ENCODE measurements around the gene PTGER3.

Gene PTGER3

GRCh38 chr1:71054791-71055190 is 7.2 kb upstream of the PTGER3 start:
- no peak overlapping the region for H3K27ac ChIP-seq (ENCODE audit: low read length, poor library complexity, severe bottlenecking)
- no peak overlapping the region for H3K18ac ChIP-seq (ENCODE audit: low read depth in 1 of 2, low read length in 2 of 2)
- H2AK5ac ChIP-seq (ENCODE audit: low read length, severe bottlenecking), result no peak overlapping the region
- H3K14ac ChIP-seq (ENCODE audit: low read length in 2 of 2), result no peak overlapping the region
- H3K27me3 ChIP-seq (ENCODE audit: control insufficient read depth in 1 of 2, insufficient read depth in 1 of 2, low read length in 2 of 2), result no peaks in the 10 kb centered on the region
- DNase-seq, result no peak
- H3K4me2 ChIP-seq (ENCODE audit: low read length, poor library complexity, severe bottlenecking), result no peak overlapping the region
- H4K8ac ChIP-seq (ENCODE audit: low read length), result no peak overlapping the region
- WGBS, result 100% methylated on average over 5 of the region's 6 CpGs
- no peak overlapping the region for H3K9ac ChIP-seq (ENCODE audit: low read length)
- no peak overlapping the region for H2AFZ ChIP-seq (ENCODE audit: low read depth, low read length)
- no peaks in the 10 kb centered on the region for H3K9me3 ChIP-seq (ENCODE audit: control insufficient read depth, low read length)
- no peak overlapping the region for H3K4ac ChIP-seq (ENCODE audit: low read depth in 1 of 2, low read length in 2 of 2)
- H2BK5ac ChIP-seq (ENCODE audit: low read depth, low read length, poor library complexity, severe bottlenecking), result no peak overlapping the region
- no peaks in the 10 kb centered on the region for H3K79me1 ChIP-seq (replicated peaks; ENCODE audit: low read length, poor library complexity, severe bottlenecking)
- no peak overlapping the region for H4K91ac ChIP-seq (ENCODE audit: low read length)
- H3K36me3 ChIP-seq (ENCODE audit: control insufficient read depth in 1 of 2, insufficient read depth in 2 of 2, low read depth in 1 of 2, low read length in 2 of 2), result peaks cover 10 to 29% of the 10 kb centered on the region in 2 experiments
- H3K4me3 ChIP-seq (ENCODE audit: insufficient read depth in 1 of 2, low read depth in 1 of 2, low read length in 2 of 2), result no peak overlapping the region
- H2BK15ac ChIP-seq (ENCODE audit: low read depth, poor library complexity, severe bottlenecking), result no peak overlapping the region
- no peak overlapping the region for H2BK120ac ChIP-seq (ENCODE audit: low read depth, low read length)
- no peaks in the 10 kb centered on the region for H3K4me1 ChIP-seq (ENCODE audit: control insufficient read depth, insufficient read depth, low read depth, low read length)
- H3K23ac ChIP-seq (ENCODE audit: low read length in 2 of 2), result no peak overlapping the region
- no peak overlapping the region for H2BK12ac ChIP-seq (ENCODE audit: low read length in 2 of 2)

- H3K4me3 ChIP-seq (ENCODE audit: insufficient read depth in 1 of 2, low read depth in 1 of 2, low read length in 2 of 2), result no peak overlapping the region
- H2BK5ac ChIP-seq (ENCODE audit: low read depth, low read length, poor library complexity, severe bottlenecking), result no peak overlapping the region
- no peak overlapping the region for H2BK120ac ChIP-seq (ENCODE audit: low read depth, low read length)
- H3K9me3 ChIP-seq (ENCODE audit: control insufficient read depth, low read length), result no peaks in the 10 kb centered on the region
- peaks cover 8 to 26% of the 10 kb centered on the region in 2 experiments for H3K36me3 ChIP-seq (ENCODE audit: control insufficient read depth in 1 of 2, insufficient read depth in 2 of 2, low read depth in 1 of 2, low read length in 2 of 2)
- H2BK12ac ChIP-seq (ENCODE audit: low read length in 2 of 2), result no peak overlapping the region
- H3K79me1 ChIP-seq (replicated peaks; ENCODE audit: low read length, poor library complexity, severe bottlenecking), result no peaks in the 10 kb centered on the region
- no peak overlapping the region for H4K91ac ChIP-seq (ENCODE audit: low read length)
- H3K4me2 ChIP-seq (ENCODE audit: low read length, poor library complexity, severe bottlenecking), result no peak overlapping the region
- H3K14ac ChIP-seq (ENCODE audit: low read length in 2 of 2), result no peak overlapping the region
- H4K8ac ChIP-seq (ENCODE audit: low read length), result no peak overlapping the region
- H3K18ac ChIP-seq (ENCODE audit: low read depth in 1 of 2, low read length in 2 of 2), result no peak overlapping the region
- H2BK15ac ChIP-seq (ENCODE audit: low read depth, poor library complexity, severe bottlenecking), result no peak overlapping the region
- DNase-seq, result no peak
- H3K4ac ChIP-seq (ENCODE audit: low read depth in 1 of 2, low read length in 2 of 2), result no peak overlapping the region
- WGBS, result 88% methylated on average over 15 of the region's 15 CpGs
- no peak overlapping the region for H3K23ac ChIP-seq (ENCODE audit: low read length in 2 of 2)
- H3K27me3 ChIP-seq (ENCODE audit: control insufficient read depth in 1 of 2, insufficient read depth in 1 of 2, low read length in 2 of 2), result no peaks in the 10 kb centered on the region
- no peak overlapping the region for H2AFZ ChIP-seq (ENCODE audit: low read depth, low read length)
- no peak overlapping the region for H2AK5ac ChIP-seq (ENCODE audit: low read length, severe bottlenecking)
- H3K27ac ChIP-seq (ENCODE audit: low read length, poor library complexity, severe bottlenecking), result no peak overlapping the region
- H3K9ac ChIP-seq (ENCODE audit: low read length), result no peak overlapping the region
- H3K4me1 ChIP-seq (ENCODE audit: control insufficient read depth, insufficient read depth, low read depth, low read length), result no peaks in the 10 kb centered on the region
Observed at GRCh38 chr1:71054281-71054731, 6.7 kb upstream of the PTGER3 start.

- H2BK120ac ChIP-seq (ENCODE audit: low read depth, low read length), result no peak overlapping the region
- DNase-seq, result no peak
- H3K27me3 ChIP-seq (ENCODE audit: control insufficient read depth in 1 of 2, insufficient read depth in 1 of 2, low read length in 2 of 2), result no peaks in the 10 kb centered on the region
- H3K4ac ChIP-seq (ENCODE audit: low read depth in 1 of 2, low read length in 2 of 2), result no peak overlapping the region
- H4K8ac ChIP-seq (ENCODE audit: low read length), result no peak overlapping the region
- H2AK5ac ChIP-seq (ENCODE audit: low read length, severe bottlenecking), result no peak overlapping the region
- no peak overlapping the region for H2BK12ac ChIP-seq (ENCODE audit: low read length in 2 of 2)
- no peaks in the 10 kb centered on the region for H3K4me1 ChIP-seq (ENCODE audit: control insufficient read depth, insufficient read depth, low read depth, low read length)
- H3K4me3 ChIP-seq (ENCODE audit: insufficient read depth in 1 of 2, low read depth in 1 of 2, low read length in 2 of 2), result no peak overlapping the region
- H2BK5ac ChIP-seq (ENCODE audit: low read depth, low read length, poor library complexity, severe bottlenecking), result no peak overlapping the region
- no peak overlapping the region for H3K14ac ChIP-seq (ENCODE audit: low read length in 2 of 2)
- no peaks in the 10 kb centered on the region for H3K79me1 ChIP-seq (replicated peaks; ENCODE audit: low read length, poor library complexity, severe bottlenecking)
- peaks cover 7 to 20% of the 10 kb centered on the region in 2 experiments for H3K36me3 ChIP-seq (ENCODE audit: control insufficient read depth in 1 of 2, insufficient read depth in 2 of 2, low read depth in 1 of 2, low read length in 2 of 2)
- no peak overlapping the region for H3K4me2 ChIP-seq (ENCODE audit: low read length, poor library complexity, severe bottlenecking)
- H3K18ac ChIP-seq (ENCODE audit: low read depth in 1 of 2, low read length in 2 of 2), result no peak overlapping the region
- 91% methylated on average over 6 of the region's 7 CpGs for WGBS
- no peak overlapping the region for H3K27ac ChIP-seq (ENCODE audit: low read length, poor library complexity, severe bottlenecking)
- H3K9me3 ChIP-seq (ENCODE audit: control insufficient read depth, low read length), result no peaks in the 10 kb centered on the region
- H2BK15ac ChIP-seq (ENCODE audit: low read depth, poor library complexity, severe bottlenecking), result no peak overlapping the region
- H3K23ac ChIP-seq (ENCODE audit: low read length in 2 of 2), result no peak overlapping the region
- H4K91ac ChIP-seq (ENCODE audit: low read length), result no peak overlapping the region
- H2AFZ ChIP-seq (ENCODE audit: low read depth, low read length), result no peak overlapping the region
- no peak overlapping the region for H3K9ac ChIP-seq (ENCODE audit: low read length)
Observed at GRCh38 chr1:71053758-71054157, 6.1 kb upstream of the PTGER3 start.

GRCh38 chr1:71053146-71053545 is 5.5 kb upstream of the PTGER3 start:
- DNase-seq, result no peak
- no peak overlapping the region for H2AK5ac ChIP-seq (ENCODE audit: low read length, severe bottlenecking)
- H2BK15ac ChIP-seq (ENCODE audit: low read depth, poor library complexity, severe bottlenecking), result no peak overlapping the region
- H2BK12ac ChIP-seq (ENCODE audit: low read length in 2 of 2), result no peak overlapping the region
- no peak overlapping the region for H2BK120ac ChIP-seq (ENCODE audit: low read depth, low read length)
- H3K27ac ChIP-seq (ENCODE audit: low read length, poor library complexity, severe bottlenecking), result no peak overlapping the region
- H4K91ac ChIP-seq (ENCODE audit: low read length), result no peak overlapping the region
- no peaks in the 10 kb centered on the region for H3K4me1 ChIP-seq (ENCODE audit: control insufficient read depth, insufficient read depth, low read depth, low read length)
- H3K18ac ChIP-seq (ENCODE audit: low read depth in 1 of 2, low read length in 2 of 2), result no peak overlapping the region
- H3K27me3 ChIP-seq (ENCODE audit: control insufficient read depth in 1 of 2, insufficient read depth in 1 of 2, low read length in 2 of 2), result peaks cover 0 to 3% of the 10 kb centered on the region in 2 experiments
- 90% methylated on average over 1 of the region's 1 CpG for WGBS
- H3K9me3 ChIP-seq (ENCODE audit: control insufficient read depth, low read length), result no peaks in the 10 kb centered on the region
- no peak overlapping the region for H4K8ac ChIP-seq (ENCODE audit: low read length)
- no peak overlapping the region for H3K4me3 ChIP-seq (ENCODE audit: insufficient read depth in 1 of 2, low read depth in 1 of 2, low read length in 2 of 2)
- no peak overlapping the region for H3K14ac ChIP-seq (ENCODE audit: low read length in 2 of 2)
- no peak overlapping the region for H2AFZ ChIP-seq (ENCODE audit: low read depth, low read length)
- H3K4ac ChIP-seq (ENCODE audit: low read depth in 1 of 2, low read length in 2 of 2), result no peak overlapping the region
- H3K36me3 ChIP-seq (ENCODE audit: control insufficient read depth in 1 of 2, insufficient read depth in 2 of 2, low read depth in 1 of 2, low read length in 2 of 2), result peaks cover 7 to 15% of the 10 kb centered on the region in 2 experiments
- no peak overlapping the region for H3K4me2 ChIP-seq (ENCODE audit: low read length, poor library complexity, severe bottlenecking)
- no peak overlapping the region for H3K23ac ChIP-seq (ENCODE audit: low read length in 2 of 2)
- H3K79me1 ChIP-seq (replicated peaks; ENCODE audit: low read length, poor library complexity, severe bottlenecking), result no peaks in the 10 kb centered on the region
- no peak overlapping the region for H3K9ac ChIP-seq (ENCODE audit: low read length)
- H2BK5ac ChIP-seq (ENCODE audit: low read depth, low read length, poor library complexity, severe bottlenecking), result no peak overlapping the region

All from mesenchymal stem cell (in vitro differentiated cells and primary cell).